Caco-2 (cell line): ENCODE measurements around the gene VPS51. TPM values are rescaled to one million over a fixed set of nuclear protein-coding genes. Genes with fewer than 3 reads are reported as not detected.

Experiments
- BruUV-seq: library from RNA; stranded (reverse); fragments of 400-500 nt; replicated peaks from 2 replicates; lab custom pipeline; 2021; lab: Mats Ljungman, UMichigan
- CTCF ChIA-PET: fragments of 300-600 bp; sonication (Branson Sonifier 250); formaldehyde crosslinking; loops from one replicate; lab custom pipeline; 2022; ENCODE audit warnings: antibody characterized with exemption; lab: Charles Lee
- POLR2A ChIA-PET: fragments of 300-600 bp; sonication (Branson Sonifier 250); formaldehyde crosslinking; loops from one replicate; lab custom pipeline; 2022; ENCODE audit warnings: antibody characterized with exemption; lab: Charles Lee
- DNase-seq, 2 experiments: peaks; one replicate each; pipeline versions ENCODE4 v3.0.0 to v3.0.0-alpha.2; 2020 to 2022
- H3K27me3 ChIP-seq: replicated peaks from 2 replicates; pipeline ENCODE4 v1.6.0; 2011; ENCODE audit warnings: low read length; ENCODE audit not compliant: control insufficient read depth, insufficient read depth
- H3K36me3 ChIP-seq: 2 replicates; pipeline ENCODE4 v1.5.1; 2011; ENCODE audit warnings: low read length; ENCODE audit not compliant: control insufficient read depth, insufficient read depth
- H3K4me1 ChIP-seq: fragments of 250-450 bp; sonication (Bioruptor Pico); 2 replicates; pipeline ENCODE4 v1.5.1; 2020; ENCODE audit warnings: mild to moderate bottlenecking
- H3K4me3 ChIP-seq: 2 replicates; pipeline ENCODE4 v1.5.1; 2011; ENCODE audit warnings: low read depth, mild to moderate bottlenecking, control low read depth, low read length
- H3K9me3 ChIP-seq: fragments of 250-450 bp; sonication (Bioruptor Pico); 2 replicates; pipeline ENCODE4 v1.5.1; 2020; ENCODE audit warnings: mild to moderate bottlenecking, moderate library complexity
- H3K27ac Mint-ChIP-seq: one replicate; pipeline ENCODE4 v1.8.0; 2022; ENCODE audit warnings: mixed read lengths; ENCODE audit not compliant: unreplicated experiment
- H3K27me3 Mint-ChIP-seq: one replicate; pipeline ENCODE4 v1.8.0; 2022; ENCODE audit warnings: mixed read lengths; ENCODE audit not compliant: insufficient read depth, unreplicated experiment
- H3K36me3 Mint-ChIP-seq: one replicate; pipeline ENCODE4 v1.8.0; 2022; ENCODE audit warnings: mild to moderate bottlenecking, mixed read lengths; ENCODE audit not compliant: insufficient read depth, unreplicated experiment
- H3K4me1 Mint-ChIP-seq: one replicate; pipeline ENCODE4 v1.8.0; 2022; ENCODE audit warnings: low read depth, mixed read lengths; ENCODE audit not compliant: unreplicated experiment
- H3K4me3 Mint-ChIP-seq: one replicate; pipeline ENCODE4 v1.8.0; 2022; ENCODE audit warnings: mild to moderate bottlenecking, moderate library complexity, mixed read lengths; ENCODE audit not compliant: unreplicated experiment
- H3K9me3 Mint-ChIP-seq: one replicate; pipeline ENCODE4 v1.8.0; 2022; ENCODE audit warnings: mixed read lengths; ENCODE audit not compliant: unreplicated experiment
- intact Hi-C: fragments of 100-400 bp; cut with micrococcal nuclease; formaldehyde crosslinking; loops from one replicate; pipeline ENCODE4 v1.10.0; 2022; ENCODE audit not compliant: unreplicated experiment
- total RNA-seq: library from RNA; stranded (reverse); gene quantifications from 2 replicates; pipeline ENCODE4 v1.2.3, GENCODE V29; 2022
- TF ChIP-seq, protein P1 (sequence below), 2 experiments: fragments of 200-600 bp in 1 of 2; IDR thresholded peaks; 1 replicate in 1 of 2; 2 replicates in 1 of 2; pipeline versions ENCODE4 v1.5.1 to v1.8.0; 2011 to 2022; ENCODE audit warnings: antibody characterized with exemption in 1 of 2, control low read depth in 1 of 2, inconsistent platforms in 1 of 2, low read depth in 1 of 2, low read length in 1 of 2, mild to moderate bottlenecking in 1 of 2, moderate library complexity in 1 of 2; ENCODE audit not compliant: insufficient read depth in 1 of 2, severe bottlenecking in 1 of 2, unreplicated experiment in 1 of 2

Gene VPS51
- total RNA-seq, 1 experiment from 2014 or later = 158 TPM

DNA sequence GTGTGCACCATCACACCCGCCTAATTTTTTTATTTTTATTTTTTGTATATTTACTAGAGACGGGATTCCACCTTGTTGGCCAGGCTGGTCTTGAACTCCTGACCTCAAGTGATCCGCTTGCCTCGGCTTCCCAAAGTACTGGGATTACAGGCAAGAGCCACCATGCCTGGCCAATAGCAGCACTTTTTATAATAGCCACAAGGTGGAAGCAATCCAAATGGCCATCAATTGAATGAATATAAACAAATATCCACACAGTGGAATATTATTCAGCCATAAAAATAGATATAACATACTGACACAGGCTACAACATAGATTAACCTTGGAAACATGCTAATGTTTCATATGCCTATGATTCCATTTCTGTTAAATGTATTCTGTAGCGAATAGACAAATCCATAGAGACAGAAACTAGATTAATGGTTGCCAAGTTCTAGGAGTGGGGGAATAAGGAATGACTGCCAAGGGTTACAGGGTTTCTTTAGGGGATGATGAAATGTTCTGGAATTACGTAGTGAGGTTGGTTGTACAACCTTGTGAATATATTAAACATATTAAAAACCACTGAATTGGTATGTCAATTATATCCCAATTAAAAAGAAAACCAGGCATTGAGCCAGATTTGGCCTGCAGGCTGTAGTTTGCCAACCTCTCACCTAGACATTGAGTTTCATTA is 4.8 kb downstream of the VPS51 start:
- Mint-ChIP-seq H3K4me3 (no peak overlapping the region), H3K4me1 (peaks cover 9% of the 10 kb centered on the region), H3K27me3 (no peaks in the 10 kb centered on the region), H3K27ac (no peak overlapping the region), H3K9me3 (no peaks in the 10 kb centered on the region), H3K36me3 (peaks cover 31% of the 10 kb centered on the region)
- no TSS peak for BruUV-seq
- peaks cover 7% of the 10 kb centered on the region for H3K4me1 ChIP-seq
- H3K36me3 ChIP-seq = peaks cover 2% of the 10 kb centered on the region; the same call in 1 of the 2 replicates
- TF ChIP-seq, protein P1, sequence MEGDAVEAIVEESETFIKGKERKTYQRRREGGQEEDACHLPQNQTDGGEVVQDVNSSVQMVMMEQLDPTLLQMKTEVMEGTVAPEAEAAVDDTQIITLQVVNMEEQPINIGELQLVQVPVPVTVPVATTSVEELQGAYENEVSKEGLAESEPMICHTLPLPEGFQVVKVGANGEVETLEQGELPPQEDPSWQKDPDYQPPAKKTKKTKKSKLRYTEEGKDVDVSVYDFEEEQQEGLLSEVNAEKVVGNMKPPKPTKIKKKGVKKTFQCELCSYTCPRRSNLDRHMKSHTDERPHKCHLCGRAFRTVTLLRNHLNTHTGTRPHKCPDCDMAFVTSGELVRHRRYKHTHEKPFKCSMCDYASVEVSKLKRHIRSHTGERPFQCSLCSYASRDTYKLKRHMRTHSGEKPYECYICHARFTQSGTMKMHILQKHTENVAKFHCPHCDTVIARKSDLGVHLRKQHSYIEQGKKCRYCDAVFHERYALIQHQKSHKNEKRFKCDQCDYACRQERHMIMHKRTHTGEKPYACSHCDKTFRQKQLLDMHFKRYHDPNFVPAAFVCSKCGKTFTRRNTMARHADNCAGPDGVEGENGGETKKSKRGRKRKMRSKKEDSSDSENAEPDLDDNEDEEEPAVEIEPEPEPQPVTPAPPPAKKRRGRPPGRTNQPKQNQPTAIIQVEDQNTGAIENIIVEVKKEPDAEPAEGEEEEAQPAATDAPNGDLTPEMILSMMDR (IDR thresholded peaks at IDR 0.05; ENCODE audit: insufficient read depth in 1 of 2, low read depth in 1 of 2, low read length in 1 of 2, severe bottlenecking in 1 of 2, unreplicated experiment in 1 of 2) = no peak
- H3K4me3 ChIP-seq = no peak overlapping the region
- DNase-seq = no peak
- no peaks in the 10 kb centered on the region for H3K9me3 ChIP-seq
- intact Hi-C loops = no loop called here
- ChIA-PET POLR2A (interaction anchor here (0.8 kb wide), 1 partner anchor 11 kb away, joined by 3 read pairs; no protein-coding TSS in a partner anchor), CTCF (interaction anchor here (1.2 kb wide), 1 partner anchor 10 kb away, joined by 5 read pairs; the partner anchor contains the start of gene TM7SF2)
- no peaks in the 10 kb centered on the region for H3K27me3 ChIP-seq

DNA sequence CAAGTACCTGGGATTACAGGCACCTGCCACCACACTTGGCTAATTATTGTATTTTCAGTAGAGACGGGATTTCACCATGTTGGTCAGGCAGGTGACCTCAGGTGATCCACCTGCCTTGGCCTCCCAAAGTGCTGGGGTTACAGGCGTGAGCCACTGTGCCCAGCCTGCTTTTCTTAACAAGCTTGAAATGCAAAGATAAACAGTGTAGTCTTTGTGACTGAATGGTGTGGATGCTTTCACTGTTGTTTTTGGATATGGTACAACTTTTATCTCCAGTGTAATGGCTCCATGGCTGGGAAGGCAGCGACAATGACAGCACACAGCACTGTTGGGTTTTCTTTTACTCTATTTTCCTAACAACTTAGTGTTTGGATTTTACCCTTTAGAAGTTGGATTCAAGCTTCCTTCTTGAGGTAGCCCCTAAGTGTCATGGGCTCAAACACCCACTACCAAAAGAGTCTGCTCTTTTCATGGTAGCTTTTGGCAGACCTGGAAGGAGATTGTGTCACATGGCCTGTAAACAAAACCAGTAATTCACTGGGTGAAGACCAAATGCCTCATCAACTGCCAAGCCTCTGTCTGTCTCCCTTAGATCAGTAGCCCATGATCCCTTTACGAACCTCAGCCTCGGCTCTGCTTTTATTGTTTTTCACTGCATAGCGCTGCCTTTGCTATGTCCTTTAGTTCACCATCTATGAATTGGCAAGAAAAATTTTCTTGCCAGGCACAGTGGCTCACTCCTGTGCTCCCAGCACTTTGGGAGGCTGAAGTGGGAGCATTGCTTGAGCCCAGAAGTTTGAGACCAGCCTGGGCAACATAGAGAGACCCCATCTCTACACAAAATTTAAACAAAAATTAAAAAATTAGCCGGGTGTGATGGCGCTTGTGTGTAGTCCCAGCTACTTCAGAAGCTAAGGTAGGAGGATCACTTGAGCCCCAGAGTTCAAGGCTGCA is 6.4 kb downstream of the VPS51 start:
- H3K27me3 ChIP-seq = no peaks in the 10 kb centered on the region
- no peaks in the 10 kb centered on the region for H3K27me3 Mint-ChIP-seq
- intact Hi-C loops = no loop called here
- no TSS peak for BruUV-seq
- ChIA-PET CTCF (interaction anchor here (1.2 kb wide), 1 partner anchor 9 kb away, joined by 5 read pairs; the partner anchor contains the start of gene TM7SF2), POLR2A (interaction anchor here (1.1 kb wide), 1 partner anchor 15 kb away, joined by 9 read pairs; the partner anchor contains the start of gene ZNHIT2)
- H3K4me3 ChIP-seq = no peak overlapping the region
- no peak overlapping the region for H3K4me3 Mint-ChIP-seq
- no peak overlapping the region for H3K27ac Mint-ChIP-seq
- peaks cover 37% of the 10 kb centered on the region for H3K36me3 Mint-ChIP-seq
- 0 out of 2 replicates have a peak, but pooled peaks cover under 1% of the 10 kb centered on the region for H3K4me1 ChIP-seq
- no peaks in the 10 kb centered on the region for H3K9me3 Mint-ChIP-seq
- H3K36me3 ChIP-seq = peaks cover 2% of the 10 kb centered on the region; the same call in 1 of the 2 replicates
- TF ChIP-seq, protein P1 (IDR thresholded peaks at IDR 0.05; ENCODE audit: insufficient read depth in 1 of 2, low read depth in 1 of 2, low read length in 1 of 2, severe bottlenecking in 1 of 2, unreplicated experiment in 1 of 2) = no peak
- H3K9me3 ChIP-seq = no peaks in the 10 kb centered on the region
- no peak for DNase-seq
- H3K4me1 Mint-ChIP-seq = peaks cover 6% of the 10 kb centered on the region

DNA sequence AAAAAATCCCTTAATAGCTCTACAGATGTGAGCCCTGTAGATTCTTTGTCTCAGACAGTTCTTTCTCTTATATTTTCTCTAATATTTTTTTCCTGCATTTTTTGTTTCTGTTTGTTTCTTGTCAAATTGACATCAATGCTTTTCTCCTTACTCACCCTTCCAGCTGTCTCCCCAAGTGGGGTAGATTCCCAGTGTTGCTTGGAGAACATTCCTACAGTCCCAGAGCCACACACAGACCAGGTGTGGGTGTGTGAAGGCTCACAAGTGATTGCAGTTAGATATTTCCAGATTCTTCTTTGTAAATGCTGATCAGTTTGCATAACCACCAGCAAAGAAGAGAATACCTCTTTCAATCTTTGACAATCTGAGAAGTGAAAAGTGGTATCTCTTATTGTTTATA is 7.5 kb downstream of the VPS51 start:
- ChIA-PET CTCF (no interaction called here), POLR2A (no interaction called here)
- intact Hi-C loops = no loop called here
- no TSS peak for BruUV-seq
- Histone ChIP-seq H3K27me3 (no peaks in the 10 kb centered on the region), H3K4me3 (no peak overlapping the region), H3K9me3 (no peaks in the 10 kb centered on the region), H3K4me1 (no peaks in the 10 kb centered on the region), H3K36me3 (peaks cover 2% of the 10 kb centered on the region; the same call in 1 of the 2 replicates)
- Mint-ChIP-seq H3K4me3 (no peak overlapping the region), H3K36me3 (peaks cover 37% of the 10 kb centered on the region), H3K27me3 (no peaks in the 10 kb centered on the region), H3K9me3 (no peaks in the 10 kb centered on the region), H3K27ac (no peak overlapping the region), H3K4me1 (peaks cover 6% of the 10 kb centered on the region)
- DNase-seq = no peak
- TF ChIP-seq, protein P1 (IDR thresholded peaks at IDR 0.05; ENCODE audit: insufficient read depth in 1 of 2, low read depth in 1 of 2, low read length in 1 of 2, severe bottlenecking in 1 of 2, unreplicated experiment in 1 of 2) = no peak
